ENCODE data around the gene FGFR3.

Gene FGFR3

GRCh38 chr4:1756079-1756478 lies 37.0 kb upstream of the FGFR3 start:
- DNase-seq (ENCODE audit: low read depth in 1 of 2, low spot score in 1 of 2) = no peak

GRCh38 chr4:1756893-1757779 lies 36.0 kb upstream of the FGFR3 start:
- DNase-seq (ENCODE audit: low read depth in 1 of 2, low spot score in 1 of 2) = no peak

GRCh38 chr4:1757836-1758235 lies 35.3 kb upstream of the FGFR3 start:
- DNase-seq (ENCODE audit: low read depth in 1 of 2, low spot score in 1 of 2) = no peak

- DNase-seq (ENCODE audit: low read depth in 1 of 2, low spot score in 1 of 2) = no peak
Measured at GRCh38 chr4:1758306-1759121, 34.6 kb upstream of the FGFR3 start.

- no peak for DNase-seq (ENCODE audit: low read depth in 1 of 2, low spot score in 1 of 2)
Measured at GRCh38 chr4:1759170-1759817, 33.8 kb upstream of the FGFR3 start.

GRCh38 chr4:1759818-1760223 lies 33.3 kb upstream of the FGFR3 start:
- DNase-seq (ENCODE audit: low read depth in 1 of 2, low spot score in 1 of 2) = no peak

- DNase-seq (ENCODE audit: low read depth in 1 of 2, low spot score in 1 of 2) = no peak
Measured at GRCh38 chr4:1760521-1761071, 32.5 kb upstream of the FGFR3 start.

- DNase-seq (ENCODE audit: low read depth in 1 of 2, low spot score in 1 of 2) = no peak
Measured at GRCh38 chr4:1761130-1761689, 31.9 kb upstream of the FGFR3 start.

- no peak for DNase-seq (ENCODE audit: low read depth in 1 of 2, low spot score in 1 of 2)
Measured at GRCh38 chr4:1762264-1763010, 30.7 kb upstream of the FGFR3 start.

- no peak for DNase-seq (ENCODE audit: low read depth in 1 of 2, low spot score in 1 of 2)
Measured at GRCh38 chr4:1763070-1763549, 30.0 kb upstream of the FGFR3 start.

- DNase-seq (ENCODE audit: low read depth in 1 of 2, low spot score in 1 of 2) = no peak
Measured at GRCh38 chr4:1763550-1764080, 29.5 kb upstream of the FGFR3 start.

- no peak for DNase-seq (ENCODE audit: low read depth in 1 of 2, low spot score in 1 of 2)
Measured at GRCh38 chr4:1764670-1765069, 28.4 kb upstream of the FGFR3 start.

- DNase-seq (ENCODE audit: low read depth in 1 of 2, low spot score in 1 of 2) = no peak
Measured at GRCh38 chr4:1765409-1766072, 27.6 kb upstream of the FGFR3 start.

- DNase-seq (ENCODE audit: low read depth in 1 of 2, low spot score in 1 of 2) = no peak
Measured at GRCh38 chr4:1766106-1767060, 26.7 kb upstream of the FGFR3 start.

GRCh38 chr4:1767061-1767769 lies 25.9 kb upstream of the FGFR3 start:
- no peak for DNase-seq (ENCODE audit: low read depth in 1 of 2, low spot score in 1 of 2)

- DNase-seq (ENCODE audit: low read depth in 1 of 2, low spot score in 1 of 2) = no peak
Measured at GRCh38 chr4:1767770-1768366, 25.2 kb upstream of the FGFR3 start.

- no peak for DNase-seq (ENCODE audit: low read depth in 1 of 2, low spot score in 1 of 2)
Measured at GRCh38 chr4:1768367-1769034, 24.6 kb upstream of the FGFR3 start.

Measured in activated CD4-positive, alpha-beta T cell treated with anti-CD3 and anti-CD28 coated beads, Interleukin-2, amount 50 U/mL, for 24 hours (primary cell).